Measurements from ENCODE around the gene ENPP3.

DNA sequence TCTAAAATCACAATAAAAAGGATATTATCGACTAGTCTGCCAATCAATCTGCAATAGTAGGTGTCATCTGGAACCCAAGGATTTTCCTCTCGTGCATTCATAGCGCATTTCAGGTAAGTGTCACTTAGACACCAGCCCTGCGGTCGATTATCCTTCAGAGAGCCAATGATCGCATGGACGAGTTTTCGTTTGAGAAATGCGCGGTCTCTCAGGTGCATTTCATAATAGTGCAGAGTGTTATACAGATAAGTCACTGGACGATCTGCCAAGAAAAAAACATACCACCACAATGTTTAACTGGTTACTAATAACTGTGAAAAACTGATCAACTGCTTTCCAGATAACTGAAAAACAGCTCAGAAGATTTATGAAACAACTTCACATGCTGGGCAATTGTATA lies 43.0 kb upstream of the ENPP3 start:
- TF ChIP-seq, protein P1, sequence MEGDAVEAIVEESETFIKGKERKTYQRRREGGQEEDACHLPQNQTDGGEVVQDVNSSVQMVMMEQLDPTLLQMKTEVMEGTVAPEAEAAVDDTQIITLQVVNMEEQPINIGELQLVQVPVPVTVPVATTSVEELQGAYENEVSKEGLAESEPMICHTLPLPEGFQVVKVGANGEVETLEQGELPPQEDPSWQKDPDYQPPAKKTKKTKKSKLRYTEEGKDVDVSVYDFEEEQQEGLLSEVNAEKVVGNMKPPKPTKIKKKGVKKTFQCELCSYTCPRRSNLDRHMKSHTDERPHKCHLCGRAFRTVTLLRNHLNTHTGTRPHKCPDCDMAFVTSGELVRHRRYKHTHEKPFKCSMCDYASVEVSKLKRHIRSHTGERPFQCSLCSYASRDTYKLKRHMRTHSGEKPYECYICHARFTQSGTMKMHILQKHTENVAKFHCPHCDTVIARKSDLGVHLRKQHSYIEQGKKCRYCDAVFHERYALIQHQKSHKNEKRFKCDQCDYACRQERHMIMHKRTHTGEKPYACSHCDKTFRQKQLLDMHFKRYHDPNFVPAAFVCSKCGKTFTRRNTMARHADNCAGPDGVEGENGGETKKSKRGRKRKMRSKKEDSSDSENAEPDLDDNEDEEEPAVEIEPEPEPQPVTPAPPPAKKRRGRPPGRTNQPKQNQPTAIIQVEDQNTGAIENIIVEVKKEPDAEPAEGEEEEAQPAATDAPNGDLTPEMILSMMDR (IDR thresholded peaks at IDR 0.05): no peak
- TF ChIP-seq POLR2A (IDR thresholded peaks at IDR 0.05) (no peak), POLR2AphosphoS5 (IDR thresholded peaks at IDR 0.05; ENCODE audit: insufficient read depth in 1 of 2, low read depth in 1 of 2) (no peak)
